Heart left ventricle (tissue), 13 donors: Measurements from ENCODE around the gene MLST8.

Experiments
- CTCF ChIP-seq, 12 donors: fragments of 200-600 bp; sonication (generic) in 4 of 12; IDR thresholded peaks; one replicate each; pipeline versions ENCODE4 v1.5.0 to v1.8.0; 2018 to 2022; ENCODE audit warnings: antibody characterized with exemption in 12 of 12, mild to moderate bottlenecking in 5 of 12
- POLR2A ChIP-seq, 2 donors: fragments of 450-650 bp; IDR thresholded peaks; one replicate each; pipeline ENCODE4 v1.6.1; 2017; ENCODE audit warnings: antibody characterized with exemption in 2 of 2, mild to moderate bottlenecking in 2 of 2, moderate library complexity in 2 of 2
- donor health status: ischemic (EF 13 %, LVEDD 7.1; RV severe dilation, severe dysfunction).
- donor health status: DM: no; HTN: yes; CAD: no.
- donor health status: DM: no; HTN: no; CAD: no.
- donor health status: ischemic (EF 25% LVEDD 6.9; RV normal size, moderate dysfunction).
- donor health status: ischemic (EF 25% LVEDD 5.7; RV mildly dilated, moderate dysfunction).
- donor health status: ischemic (EF 35%, LVEDD 5.7; RV mildly dilated, moderate dysfunction).
- donor health status: nonischemic (EF 11% LVEDD 7.7; RV severe dilation, severe dysfunction).
- donor health status: DM: yes; HTN: yes; CAD: no.
- donor health status: PGD.
- donor health status: ischemic (EF 29% LVEDD 5.4; RV normal size, mild dysfunction).
- donor health status: nonischemic (EF 23%, LVEDD 6.1; RV moderate dilation, normal function).

DNA sequence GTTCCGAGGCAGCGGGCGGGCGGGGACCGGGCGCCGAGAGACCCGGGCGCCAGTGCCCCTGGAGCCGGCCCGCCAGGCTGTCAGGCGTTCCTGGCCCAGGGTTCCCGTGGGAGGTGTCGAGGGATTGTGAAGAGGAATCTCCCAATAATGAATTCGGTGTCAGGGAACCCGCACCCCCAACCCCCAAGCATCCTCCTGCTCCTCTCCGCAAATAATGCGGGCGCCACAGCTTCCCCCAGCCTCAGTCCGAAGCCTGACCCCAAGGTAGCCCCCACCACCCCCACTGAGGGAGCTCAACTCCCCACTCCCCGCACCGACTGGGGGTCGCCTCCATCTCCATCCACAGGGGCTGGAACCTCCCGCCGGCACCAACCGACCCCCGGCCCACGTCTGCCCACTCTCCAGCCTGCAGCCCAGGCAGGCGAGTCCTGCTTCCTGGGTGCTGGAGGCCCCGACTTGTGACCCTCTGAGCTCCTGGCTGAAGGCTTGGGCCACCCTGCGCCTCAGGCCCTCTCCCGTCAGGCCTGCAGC lies 8.2 kb upstream of the MLST8 start:
- TF ChIP-seq CTCF (IDR thresholded peaks at IDR 0.05) (no peak), POLR2A (IDR thresholded peaks at IDR 0.05) (no peak)
